Calu3 (cell line): ENCODE measurements around the gene BRDT. TPM values are rescaled to one million over a fixed set of nuclear protein-coding genes. Genes with fewer than 3 reads are reported as not detected.

Experiments used
- BruUV-seq: library from RNA; stranded (reverse); fragments of 400-500 nt; replicated peaks from 2 replicates; lab custom pipeline; 2021; lab: Mats Ljungman, UMichigan
- CTCF ChIA-PET: fragments of 300-600 bp; sonication (Branson Sonifier 250); formaldehyde crosslinking; loops from one replicate; lab custom pipeline; 2022; ENCODE audit warnings: antibody characterized with exemption; lab: Charles Lee
- DNase-seq: peaks from one replicate; pipeline ENCODE4 v3.0.0; 2022
- H3K27ac Mint-ChIP-seq: one replicate; pipeline ENCODE4 v1.8.0; 2022; ENCODE audit warnings: mixed read lengths; ENCODE audit not compliant: unreplicated experiment
- H3K27me3 Mint-ChIP-seq: one replicate; pipeline ENCODE4 v1.8.0; 2022; ENCODE audit warnings: mixed read lengths; ENCODE audit not compliant: unreplicated experiment
- H3K36me3 Mint-ChIP-seq: one replicate; pipeline ENCODE4 v1.8.0; 2022; ENCODE audit warnings: mild to moderate bottlenecking, moderate library complexity, mixed read lengths; ENCODE audit not compliant: insufficient read depth, unreplicated experiment
- H3K4me1 Mint-ChIP-seq: one replicate; pipeline ENCODE4 v1.8.0; 2022; ENCODE audit warnings: mild to moderate bottlenecking, low read depth, mixed read lengths; ENCODE audit not compliant: unreplicated experiment
- H3K4me3 Mint-ChIP-seq: one replicate; pipeline ENCODE4 v1.8.0; 2022; ENCODE audit warnings: mild to moderate bottlenecking, low read depth, moderate library complexity, mixed read lengths; ENCODE audit not compliant: unreplicated experiment
- H3K9me3 Mint-ChIP-seq: one replicate; pipeline ENCODE4 v1.8.0; 2022; ENCODE audit warnings: low read depth, mixed read lengths; ENCODE audit not compliant: unreplicated experiment
- intact Hi-C: fragments of 100-400 bp; cut with micrococcal nuclease; formaldehyde crosslinking; loops from one replicate; pipeline ENCODE4 v1.10.0; 2022; ENCODE audit not compliant: unreplicated experiment
- total RNA-seq: library from RNA; stranded (reverse); gene quantifications from 2 replicates; pipeline ENCODE4 v1.2.3, GENCODE V29; 2022
- TF ChIP-seq, protein P1 (sequence below): fragments of 200-600 bp; IDR thresholded peaks from one replicate; pipeline ENCODE4 v1.8.0; 2022; ENCODE audit warnings: antibody characterized with exemption; ENCODE audit not compliant: unreplicated experiment

BRDT gene
- total RNA-seq, 1 experiment from 2014 or later = not detected

DNA sequence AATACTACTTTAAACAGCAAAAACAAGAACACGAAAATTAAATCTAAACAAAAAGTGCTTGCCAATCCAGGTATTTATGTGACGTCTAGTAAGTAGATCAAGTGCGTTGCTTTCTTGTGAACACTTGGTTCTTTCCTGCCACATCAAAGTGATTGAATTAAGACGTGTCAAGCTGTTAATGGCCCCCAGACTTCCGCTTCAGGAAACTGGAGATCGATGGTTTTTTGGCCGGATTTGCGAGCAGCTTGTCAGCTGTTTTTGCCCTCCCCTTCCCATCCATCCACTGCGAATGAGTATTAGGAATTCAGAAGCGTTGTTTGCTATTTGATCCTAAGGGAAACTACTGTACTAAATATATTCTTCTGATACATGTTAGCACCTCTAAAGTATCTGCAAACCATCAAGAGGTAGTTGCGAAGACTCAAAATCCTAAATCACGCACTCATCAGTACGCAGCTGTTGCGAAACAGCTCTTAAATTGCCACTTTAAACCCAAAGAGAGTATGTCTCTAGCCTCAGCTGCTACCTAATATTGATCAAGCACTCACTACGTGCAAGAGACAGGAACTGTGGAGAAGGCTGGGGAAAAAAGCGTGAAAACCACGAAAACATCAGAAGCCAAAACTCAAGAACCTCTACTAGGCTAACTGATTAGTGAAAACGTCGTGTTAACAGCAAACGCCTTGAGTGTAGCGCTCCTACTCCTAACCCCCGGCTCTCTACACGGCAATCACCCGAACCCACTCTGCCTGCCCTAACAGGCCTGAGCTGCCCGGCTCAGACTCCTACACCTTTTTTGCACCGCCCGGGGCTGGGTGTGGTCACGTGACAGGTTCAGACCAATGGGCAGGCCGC is 473 bp upstream of the BRDT start:
- Mint-ChIP-seq H3K9me3 (no peaks in the 10 kb centered on the region), H3K4me1 (no peaks in the 10 kb centered on the region), H3K27ac (no peak overlapping the region), H3K36me3 (no peaks in the 10 kb centered on the region), H3K27me3 (no peaks in the 10 kb centered on the region), H3K4me3 (no peak overlapping the region)
- no TSS peak for BruUV-seq
- intact Hi-C loops = no loop called here
- CTCF ChIA-PET = no interaction called here
- TF ChIP-seq, protein P1, sequence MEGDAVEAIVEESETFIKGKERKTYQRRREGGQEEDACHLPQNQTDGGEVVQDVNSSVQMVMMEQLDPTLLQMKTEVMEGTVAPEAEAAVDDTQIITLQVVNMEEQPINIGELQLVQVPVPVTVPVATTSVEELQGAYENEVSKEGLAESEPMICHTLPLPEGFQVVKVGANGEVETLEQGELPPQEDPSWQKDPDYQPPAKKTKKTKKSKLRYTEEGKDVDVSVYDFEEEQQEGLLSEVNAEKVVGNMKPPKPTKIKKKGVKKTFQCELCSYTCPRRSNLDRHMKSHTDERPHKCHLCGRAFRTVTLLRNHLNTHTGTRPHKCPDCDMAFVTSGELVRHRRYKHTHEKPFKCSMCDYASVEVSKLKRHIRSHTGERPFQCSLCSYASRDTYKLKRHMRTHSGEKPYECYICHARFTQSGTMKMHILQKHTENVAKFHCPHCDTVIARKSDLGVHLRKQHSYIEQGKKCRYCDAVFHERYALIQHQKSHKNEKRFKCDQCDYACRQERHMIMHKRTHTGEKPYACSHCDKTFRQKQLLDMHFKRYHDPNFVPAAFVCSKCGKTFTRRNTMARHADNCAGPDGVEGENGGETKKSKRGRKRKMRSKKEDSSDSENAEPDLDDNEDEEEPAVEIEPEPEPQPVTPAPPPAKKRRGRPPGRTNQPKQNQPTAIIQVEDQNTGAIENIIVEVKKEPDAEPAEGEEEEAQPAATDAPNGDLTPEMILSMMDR = no peak
- no peak for DNase-seq

DNA sequence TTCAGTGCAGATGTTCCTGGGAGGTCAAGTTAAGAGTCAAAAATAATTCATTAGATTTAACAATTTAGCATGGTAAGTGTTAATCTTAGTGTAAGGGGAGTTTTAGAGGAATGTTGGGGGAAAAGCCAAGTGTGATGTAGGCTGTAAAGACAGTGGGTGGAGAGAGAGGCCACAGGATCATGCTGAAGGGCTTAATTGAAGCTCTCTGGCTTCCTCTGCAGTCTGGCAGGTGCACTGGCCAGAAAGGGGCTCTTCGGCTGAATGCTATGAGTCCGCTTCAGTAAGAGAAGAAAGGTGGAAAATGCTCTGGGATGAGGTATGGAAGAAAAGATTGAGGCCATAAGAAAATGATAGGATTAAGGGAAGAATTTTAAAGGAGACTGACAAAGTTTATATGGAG is 3.0 kb downstream of the BRDT start:
- no peak for DNase-seq
- Mint-ChIP-seq H3K4me3 (no peak overlapping the region), H3K27me3 (no peaks in the 10 kb centered on the region), H3K9me3 (no peaks in the 10 kb centered on the region), H3K27ac (no peak overlapping the region), H3K4me1 (no peaks in the 10 kb centered on the region), H3K36me3 (no peaks in the 10 kb centered on the region)
- no TSS peak for BruUV-seq
- TF ChIP-seq, protein P1 = no peak
- intact Hi-C loops = no loop called here
- CTCF ChIA-PET = interaction anchor here (0.6 kb wide), 1 partner anchor 688 kb away, joined by 5 read pairs; no protein-coding TSS in a partner anchor

DNA sequence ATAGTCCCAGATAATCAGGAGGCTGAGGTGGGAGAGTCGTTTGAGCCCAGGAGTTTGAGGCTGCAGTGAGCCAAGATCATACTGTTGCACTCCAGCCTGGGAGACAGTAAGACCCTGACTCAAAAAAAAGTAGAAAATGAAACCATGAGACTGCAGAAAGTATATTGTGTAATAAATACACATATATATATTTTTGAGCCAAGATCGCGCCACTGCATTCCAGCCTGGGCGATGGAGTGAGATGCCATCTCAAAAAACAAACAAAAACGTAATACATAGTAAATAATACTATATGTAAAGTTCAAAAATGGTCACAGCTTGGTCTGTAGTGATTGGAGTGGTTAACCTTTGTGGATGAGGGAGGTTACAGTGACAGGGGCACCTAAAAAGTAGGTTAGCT is 9.7 kb downstream of the BRDT start:
- no peak overlapping the region for H3K4me3 Mint-ChIP-seq
- CTCF ChIA-PET = no interaction called here
- DNase-seq = no peak
- H3K27ac Mint-ChIP-seq = no peak overlapping the region
- H3K36me3 Mint-ChIP-seq = no peaks in the 10 kb centered on the region
- no peaks in the 10 kb centered on the region for H3K27me3 Mint-ChIP-seq
- intact Hi-C loops = no loop called here
- no TSS peak for BruUV-seq
- TF ChIP-seq, protein P1 = no peak
- no peaks in the 10 kb centered on the region for H3K9me3 Mint-ChIP-seq
- no peaks in the 10 kb centered on the region for H3K4me1 Mint-ChIP-seq

DNA sequence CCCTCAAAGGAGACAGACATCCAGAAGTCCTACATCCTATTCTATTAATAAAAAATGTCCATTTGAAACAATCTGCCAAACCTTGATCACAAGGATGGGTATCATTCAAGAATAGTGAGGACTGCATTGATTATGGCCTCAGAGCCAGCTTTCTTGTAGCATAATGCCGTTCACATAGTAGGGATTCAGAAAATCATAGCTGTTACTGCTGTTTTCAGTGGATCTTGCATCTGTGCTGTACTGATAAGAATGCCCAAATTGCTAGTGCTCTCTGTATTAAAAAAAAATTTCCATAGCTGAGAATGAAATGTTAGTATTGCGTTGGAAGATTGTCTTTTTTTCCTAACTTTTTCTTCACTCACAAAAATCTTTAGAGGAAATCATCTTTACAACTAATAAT is 19.1 kb downstream of the BRDT start:
- DNase-seq = no peak
- Mint-ChIP-seq H3K4me3 (no peak overlapping the region), H3K27me3 (no peaks in the 10 kb centered on the region), H3K4me1 (no peaks in the 10 kb centered on the region), H3K9me3 (peaks cover 3% of the 10 kb centered on the region), H3K36me3 (no peaks in the 10 kb centered on the region), H3K27ac (no peak overlapping the region)
- TF ChIP-seq, protein P1 = no peak
- no TSS peak for BruUV-seq
- intact Hi-C loops = no loop called here
- CTCF ChIA-PET = no interaction called here
